Lower leg skin (tissue), 3 donors: ENCODE measurements around the gene CTIF.

Source experiments
- CTCF ChIP-seq, 3 donors: fragments of 450-650 bp; IDR thresholded peaks; one replicate each; pipeline ENCODE4 v1.5.1; 2016; ENCODE audit warnings: antibody characterized with exemption in 3 of 3, mild to moderate bottlenecking in 3 of 3, moderate library complexity in 2 of 3
- POLR2A ChIP-seq, 2 donors: fragments of 450-650 bp; IDR thresholded peaks; one replicate each; pipeline ENCODE4 v1.6.1; 2016 to 2017; ENCODE audit warnings: antibody characterized with exemption in 2 of 2, mild to moderate bottlenecking in 1 of 2, moderate library complexity in 1 of 2

GRCh38 chr18:48851599-48851960 lies 312.7 kb downstream of the CTIF start:
- TF ChIP-seq CTCF (IDR thresholded peaks at IDR 0.05) (no peak), POLR2A (IDR thresholded peaks at IDR 0.05) (no peak)
